ENCODE data around the gene PPFIBP1. TPM values are rescaled to one million over a fixed set of nuclear protein-coding genes. Genes with fewer than 3 reads are reported as not detected.

PPFIBP1 gene
- total and polyA plus RNA-seq, 2 of the 4 experiments (the other 2 are of a cell fraction), result 30.4 to 72.2 TPM

DNA sequence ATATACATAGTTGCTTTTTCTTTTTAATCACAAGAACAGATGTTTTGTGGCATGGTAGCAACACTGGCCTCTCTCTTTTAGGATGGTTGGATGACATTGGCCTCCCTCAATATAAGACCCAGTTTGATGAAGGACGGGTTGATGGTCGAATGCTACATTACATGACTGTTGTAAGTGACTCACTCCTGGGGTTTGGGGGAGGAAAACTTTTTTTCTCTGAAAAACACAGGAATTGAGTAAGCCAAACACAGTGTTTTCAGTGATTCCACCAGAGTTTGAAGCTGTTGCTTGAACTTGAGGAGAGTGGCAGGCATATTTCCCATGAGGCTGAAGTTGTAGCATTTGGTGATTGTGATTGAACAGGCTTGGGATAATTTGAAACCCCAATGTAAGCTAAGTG lies 158.5 kb downstream of the PPFIBP1 start:
- H2BK20ac ChIP-seq (ENCODE audit: low read depth, low read length), result no peak overlapping the region
- no peak overlapping the region for H2BK120ac ChIP-seq (ENCODE audit: low read depth, low read length)
- BruUV-seq (replicated peaks), result no TSS peak
- H2BK5ac ChIP-seq (ENCODE audit: low read depth, low read length, poor library complexity, severe bottlenecking), result no peak overlapping the region
- no peak overlapping the region for H2AK5ac ChIP-seq (ENCODE audit: low read depth, low read length)
- H3K27me3 ChIP-seq (ENCODE audit: control insufficient read depth, insufficient read depth, low read length), result no peaks in the 10 kb centered on the region
- no peak overlapping the region for H3K18ac ChIP-seq (ENCODE audit: low read depth, low read length)
- dilution Hi-C loops (cut with HindIII; ENCODE audit: low sequenced_read_pairs, unreplicated experiment), result no loop called here
- ChIA-PET CTCF (no interaction called here), POLR2A (ENCODE audit: unreplicated experiment) (no interaction called here)
- no peaks in the 10 kb centered on the region for H3K9me3 ChIP-seq (ENCODE audit: control insufficient read depth, insufficient read depth, low read length)
- no peak overlapping the region for H3K4me2 ChIP-seq (ENCODE audit: low read depth, low read length)
- H4K8ac ChIP-seq (ENCODE audit: low read depth in 2 of 2, low read length in 2 of 2), result no peak overlapping the region
- H2BK15ac ChIP-seq (ENCODE audit: low read depth, low read length), result no peak overlapping the region
- H4K5ac ChIP-seq (ENCODE audit: low read depth, low read length), result no peak overlapping the region
- in situ Hi-C loops (cut with MboI; ENCODE audit: low sequenced_read_pairs), result no loop called here
- no peak overlapping the region for H3K4me3 ChIP-seq (ENCODE audit: insufficient read depth, low read depth, low read length)
- H4K91ac ChIP-seq (ENCODE audit: insufficient read depth, low read depth, low read length), result no peak overlapping the region
- peak; percentile 70 for DNase-seq
- H3K23ac ChIP-seq (ENCODE audit: low read depth, low read length), result no peak overlapping the region
- intact Hi-C loops (cut with micrococcal nuclease), result no loop called here
- no peak overlapping the region for H3K9ac ChIP-seq (ENCODE audit: low read depth, low read length)
- peaks cover 4 to 6% of the 10 kb centered on the region in 2 experiments; a peak in 2 of 4 replicates for H3K79me1 ChIP-seq (ENCODE audit: low read depth in 1 of 2, low read length in 2 of 2)
- H3K27ac ChIP-seq (ENCODE audit: insufficient read depth, low read length), result no peak overlapping the region
- no peak overlapping the region for H3K4ac ChIP-seq (ENCODE audit: low read depth, low read length)
- no CpG with 5 or more reads among the region's 2 CpGs for WGBS, 2 experiments (ENCODE audit: extremely low coverage in 2 of 2, insufficient read length in 1 of 2)
- peaks cover 22% of the 10 kb centered on the region for H3K36me3 ChIP-seq (ENCODE audit: control insufficient read depth, insufficient read depth, low read length)
- TF ChIP-seq RAD21 (IDR thresholded peaks at IDR 0.05; ENCODE audit: low read length), result no peak
- no peak for TF ChIP-seq MAFK (IDR thresholded peaks at IDR 0.05; ENCODE audit: low read depth, low read length)
- TF ChIP-seq FOS (IDR thresholded peaks at IDR 0.05; ENCODE audit: low read depth, low read length), result 0 out of 2 replicates have a peak, but pooled peaks have one; percentile 33
- no peak for TF ChIP-seq BHLHE40 (IDR thresholded peaks at IDR 0.05; ENCODE audit: low read depth, low read length)
- no peak overlapping the region for H2AK9ac ChIP-seq (replicated peaks; ENCODE audit: low read depth, low read length, poor library complexity)
- H4K20me1 ChIP-seq (ENCODE audit: insufficient read depth, low read length), result no peaks in the 10 kb centered on the region
- no peak overlapping the region for H2AFZ ChIP-seq (replicated peaks; ENCODE audit: low read length, poor library complexity)
- no peak overlapping the region for H3K14ac ChIP-seq (replicated peaks; ENCODE audit: low read depth, low read length)
- H3K4me1 ChIP-seq (ENCODE audit: control insufficient read depth, insufficient read depth, low read length), result no peaks in the 10 kb centered on the region
- ATAC-seq (ENCODE audit: low read depth), result peak; percentile 85
- H3K56ac ChIP-seq (ENCODE audit: extremely low read depth, insufficient read depth, low read length), result no peak overlapping the region
- H3K9me1 ChIP-seq (ENCODE audit: insufficient read depth, low read length), result peaks cover 5% of the 10 kb centered on the region; the same call in 1 of the 2 replicates

Measured in IMR-90 (cell line).